NT2/D1 (cell line): ENCODE data around the gene CHEK2.

Experiments
- YY1 ChIP-seq: IDR thresholded peaks from 2 replicates; pipeline ENCODE4 v1.6.1; 2011; ENCODE audit not compliant: insufficient read length, insufficient read depth
- ZNF274 ChIP-seq: IDR thresholded peaks from 2 replicates; pipeline ENCODE4 v1.6.1; 2011; ENCODE audit warnings: mild to moderate bottlenecking, low read depth, low read length

GRCh38 chr22:28703436-28703835 is 38.2 kb downstream of the CHEK2 start:
- no peak for TF ChIP-seq ZNF274
- no peak for TF ChIP-seq YY1
